GM18909 (cell line): ENCODE measurements around the gene FOXF2.
"Not testable (repeated sequence)": the region's sequence is repeated elsewhere in the genome, so short reads cannot be mapped to it uniquely, and the experiment has no call there.

Source experiments
- ATAC-seq: cut with Tn5 transposase; IDR thresholded peaks from one replicate; pipeline ENCODE4 v1.9.1; 2021; ENCODE audit warnings: mild to moderate bottlenecking; ENCODE audit not compliant: unreplicated experiment, poor library complexity

The FOXF2 gene

GRCh38 chr6:1389369-1390132 is at the start of gene FOXF2:
Gene FOXF2 (plus strand): TSS chr6:1389576. CDS start chr6:1389948, 372 bp downstream.
- no peak for ATAC-seq

GRCh38 chr6:1346101-1346500 is 43.3 kb upstream of the FOXF2 start:
- no peak for ATAC-seq

- no peak for ATAC-seq
These were observed 42.8 kb upstream of the FOXF2 start for GRCh38 chr6:1346558-1347091.

GRCh38 chr6:1347161-1347560 is 42.2 kb upstream of the FOXF2 start:
- ATAC-seq, result no peak

GRCh38 chr6:1348675-1349074 is 40.7 kb upstream of the FOXF2 start:
- ATAC-seq, result no peak

- no peak for ATAC-seq
These were observed 39.7 kb upstream of the FOXF2 start for GRCh38 chr6:1349655-1350054.

GRCh38 chr6:1351381-1352008 is 37.9 kb upstream of the FOXF2 start:
- no peak for ATAC-seq

- not testable (repeated sequence) for ATAC-seq
These were observed 34.3 kb upstream of the FOXF2 start for GRCh38 chr6:1355068-1355467.

GRCh38 chr6:1361717-1362116 is 27.7 kb upstream of the FOXF2 start:
- not testable (repeated sequence) for ATAC-seq

GRCh38 chr6:1362643-1363042 is 26.7 kb upstream of the FOXF2 start:
- no peak for ATAC-seq

- ATAC-seq, result no peak
These were observed 26.1 kb upstream of the FOXF2 start for GRCh38 chr6:1363298-1363697.

GRCh38 chr6:1363729-1364572 is 25.4 kb upstream of the FOXF2 start:
- no peak for ATAC-seq

- ATAC-seq, result no peak
These were observed 24.6 kb upstream of the FOXF2 start for GRCh38 chr6:1364791-1365190.

- no peak for ATAC-seq
These were observed 23.7 kb upstream of the FOXF2 start for GRCh38 chr6:1365686-1366085.

GRCh38 chr6:1367771-1368170 is 21.6 kb upstream of the FOXF2 start:
- no peak for ATAC-seq

- ATAC-seq, result no peak
These were observed 20.4 kb upstream of the FOXF2 start for GRCh38 chr6:1368940-1369339.

- ATAC-seq, result not testable (repeated sequence)
These were observed 19.7 kb upstream of the FOXF2 start for GRCh38 chr6:1369695-1370094.

GRCh38 chr6:1371933-1372332 is 17.4 kb upstream of the FOXF2 start:
- ATAC-seq, result no peak

GRCh38 chr6:1372690-1373089 is 16.7 kb upstream of the FOXF2 start:
- ATAC-seq, result no peak

- no peak for ATAC-seq
These were observed 12.7 kb upstream of the FOXF2 start for GRCh38 chr6:1376653-1377052.

- no peak for ATAC-seq
These were observed 11.8 kb upstream of the FOXF2 start for GRCh38 chr6:1377526-1377925.
